H9 (cell line): ENCODE measurements around the gene ECD. TPM values are rescaled to one million over a fixed set of nuclear protein-coding genes. Genes with fewer than 3 reads are reported as not detected.

Experiments
- DNase-seq: peaks from one replicate; pipeline ENCODE4 v3.0.0-alpha.2; 2017
- H2AFZ ChIP-seq: one replicate; pipeline ENCODE4 v1.6.1; 2013; ENCODE audit warnings: mild to moderate bottlenecking, low read length, control low read depth, moderate library complexity
- H2AK5ac ChIP-seq: 2 replicates; pipeline ENCODE4 v1.6.1; 2013; ENCODE audit warnings: low read length, control low read depth, mixed read lengths; ENCODE audit not compliant: insufficient read length
- H2BK120ac ChIP-seq: one replicate; pipeline ENCODE4 v1.6.1; 2013; ENCODE audit warnings: low read depth, mild to moderate bottlenecking, low read length, control low read depth, inconsistent platforms; ENCODE audit not compliant: poor library complexity, severe bottlenecking
- H2BK12ac ChIP-seq: 2 replicates; pipeline ENCODE4 v1.6.1; 2013; ENCODE audit warnings: low read length, control low read depth, mixed read lengths, low read depth; ENCODE audit not compliant: insufficient read length
- H2BK15ac ChIP-seq: 2 replicates; pipeline ENCODE4 v1.6.1; 2013; ENCODE audit warnings: low read depth, low read length, control low read depth
- H2BK20ac ChIP-seq: one replicate; pipeline ENCODE4 v1.6.1; 2013; ENCODE audit warnings: low read depth, mild to moderate bottlenecking, low read length, control low read depth, inconsistent platforms; ENCODE audit not compliant: poor library complexity, severe bottlenecking
- H2BK5ac ChIP-seq: 2 replicates; pipeline ENCODE4 v1.6.1; 2013; ENCODE audit warnings: low read length, control low read depth, mixed read lengths; ENCODE audit not compliant: insufficient read length
- H3K14ac ChIP-seq: 2 replicates; pipeline ENCODE4 v1.6.1; 2013; ENCODE audit warnings: low read length, control low read depth; ENCODE audit not compliant: insufficient read depth
- H3K18ac ChIP-seq: 2 replicates; pipeline ENCODE4 v1.6.1; 2013; ENCODE audit warnings: low read depth, mild to moderate bottlenecking, mixed read lengths, low read length, control low read depth; ENCODE audit not compliant: insufficient read length
- H3K23ac ChIP-seq: 2 replicates; pipeline ENCODE4 v1.6.1; 2013; ENCODE audit warnings: low read length, control low read depth, mixed read lengths, low read depth; ENCODE audit not compliant: insufficient read length
- H3K23me2 ChIP-seq: 2 replicates; pipeline ENCODE4 v1.6.1; 2013; ENCODE audit warnings: low read depth, mild to moderate bottlenecking, mixed read lengths, low read length, control low read depth; ENCODE audit not compliant: insufficient read length, poor library complexity, severe bottlenecking
- H3K27ac ChIP-seq: 2 replicates; pipeline ENCODE4 v1.5.1; 2013; ENCODE audit warnings: low read length, control low read depth, mixed read lengths, low read depth; ENCODE audit not compliant: insufficient read length
- H3K27me3 ChIP-seq: 2 replicates; pipeline ENCODE4 v1.6.1; 2013; ENCODE audit warnings: low read length, control low read depth, inconsistent platforms; ENCODE audit not compliant: insufficient read depth
- H3K4ac ChIP-seq: 2 replicates; pipeline ENCODE4 v1.6.1; 2013; ENCODE audit warnings: low read depth, mild to moderate bottlenecking, control low read depth, inconsistent platforms, low read length, moderate library complexity
- H3K4me1 ChIP-seq: 2 replicates; pipeline ENCODE4 v1.6.1; 2013; ENCODE audit warnings: low read length, control low read depth, inconsistent platforms; ENCODE audit not compliant: insufficient read depth
- H3K4me2 ChIP-seq: 2 replicates; pipeline ENCODE4 v1.6.1; 2013; ENCODE audit warnings: low read length, control low read depth, mixed read lengths; ENCODE audit not compliant: insufficient read length, insufficient read depth
- H3K56ac ChIP-seq: 2 replicates; pipeline ENCODE4 v1.6.1; 2013; ENCODE audit warnings: low read depth, mild to moderate bottlenecking, mixed read lengths, low read length, control low read depth; ENCODE audit not compliant: insufficient read length
- H3K79me1 ChIP-seq: 2 replicates; pipeline ENCODE4 v1.6.1; 2013; ENCODE audit warnings: low read depth, mild to moderate bottlenecking, moderate library complexity, low read length, control low read depth, inconsistent platforms; ENCODE audit not compliant: insufficient read depth, poor library complexity, severe bottlenecking
- H3K79me2 ChIP-seq: 2 replicates; pipeline ENCODE4 v1.6.1; 2013; ENCODE audit warnings: low read length, control low read depth, inconsistent platforms; ENCODE audit not compliant: insufficient read depth
- H3K9ac ChIP-seq: 2 replicates; pipeline ENCODE4 v1.6.1; 2013; ENCODE audit warnings: low read length, control low read depth, mixed read lengths; ENCODE audit not compliant: insufficient read length; ENCODE audit errors: extremely low read depth
- H3K9me3 ChIP-seq: one replicate; pipeline ENCODE4 v1.6.1; 2013; ENCODE audit warnings: low read depth, low read length, inconsistent platforms; ENCODE audit not compliant: control insufficient read depth
- H3T11ph ChIP-seq: one replicate; pipeline ENCODE4 v1.6.1; 2013; ENCODE audit warnings: mild to moderate bottlenecking, low read length, control low read depth, inconsistent platforms
- H4K20me1 ChIP-seq: one replicate; pipeline ENCODE4 v1.6.1; 2013; ENCODE audit not compliant: control insufficient read depth, insufficient read length, insufficient read depth
- H4K5ac ChIP-seq: 2 replicates; pipeline ENCODE4 v1.6.1; 2013; ENCODE audit warnings: low read depth, mild to moderate bottlenecking, mixed read lengths, low read length, control low read depth; ENCODE audit not compliant: insufficient read length
- H4K8ac ChIP-seq: replicated peaks from 2 replicates; pipeline ENCODE4 v1.6.1; 2013; ENCODE audit warnings: low read length, control low read depth, mixed read lengths, low read depth; ENCODE audit not compliant: insufficient read length
- H4K91ac ChIP-seq: 2 replicates; pipeline ENCODE4 v1.6.1; 2013; ENCODE audit warnings: low read depth, mild to moderate bottlenecking, moderate library complexity, mixed read lengths, low read length, control low read depth; ENCODE audit not compliant: insufficient read length
- H3K27ac Mint-ChIP-seq, 3 experiments: 2 replicates in 2 of 3; 3 replicates in 1 of 3; pipeline ENCODE4 v1.8.0; 2020 to 2021; ENCODE audit warnings: mixed read lengths in 3 of 3, mild to moderate bottlenecking in 1 of 3, moderate library complexity in 1 of 3
- H3K27me3 Mint-ChIP-seq: 2 replicates; pipeline ENCODE4 v1.8.0; 2021; ENCODE audit warnings: low read depth, mild to moderate bottlenecking, moderate library complexity, mixed read lengths
- H3K36me3 Mint-ChIP-seq, 3 experiments: 2 replicates in 2 of 3; 3 replicates in 1 of 3; pipeline ENCODE4 v1.8.0; 2020 to 2021; ENCODE audit warnings: low read depth in 3 of 3, mixed read lengths in 3 of 3; ENCODE audit not compliant: insufficient read depth in 1 of 3
- H3K4me1 Mint-ChIP-seq, 2 experiments: 2 replicates each; pipeline ENCODE4 v1.8.0; 2020; ENCODE audit warnings: mixed read lengths in 2 of 2
- H3K4me3 Mint-ChIP-seq, 2 experiments: 2 replicates in 1 of 2; 3 replicates in 1 of 2; pipeline ENCODE4 v1.8.0; 2020 to 2021; ENCODE audit warnings: mild to moderate bottlenecking in 2 of 2, mixed read lengths in 2 of 2, moderate library complexity in 1 of 2
- H3K9me3 Mint-ChIP-seq, 2 experiments: 2 replicates in 1 of 2; 3 replicates in 1 of 2; pipeline ENCODE4 v1.8.0; 2020; ENCODE audit warnings: mild to moderate bottlenecking in 2 of 2, mixed read lengths in 2 of 2, moderate library complexity in 1 of 2
- CTCF ChIP-seq: fragments of 200-600 bp; sonication (generic); conservative IDR thresholded peaks from 3 replicates; pipeline ENCODE4 v1.8.0; 2021; ENCODE audit warnings: antibody characterized with exemption, mild to moderate bottlenecking
- WGBS: extraction: QIAGEN DNeasy Blood & Tissue Kit; methylation state at CpG from one replicate; pipeline ENCODE4 v1.1.7; 2013; ENCODE audit warnings: missing lambda C conversion rate, low lambda C conversion rate, mixed read lengths; ENCODE audit not compliant: insufficient read length; ENCODE audit errors: extremely low coverage; 5-methylcytosine and 5-hydroxymethylcytosine counted together
- total RNA-seq: library from RNA; stranded (reverse); gene quantifications from 2 replicates; pipeline ENCODE4 v1.2.1, GENCODE V29; 2021

ECD gene
- total RNA-seq, 1 experiment from 2014 or later: 41.6 TPM

DNA sequence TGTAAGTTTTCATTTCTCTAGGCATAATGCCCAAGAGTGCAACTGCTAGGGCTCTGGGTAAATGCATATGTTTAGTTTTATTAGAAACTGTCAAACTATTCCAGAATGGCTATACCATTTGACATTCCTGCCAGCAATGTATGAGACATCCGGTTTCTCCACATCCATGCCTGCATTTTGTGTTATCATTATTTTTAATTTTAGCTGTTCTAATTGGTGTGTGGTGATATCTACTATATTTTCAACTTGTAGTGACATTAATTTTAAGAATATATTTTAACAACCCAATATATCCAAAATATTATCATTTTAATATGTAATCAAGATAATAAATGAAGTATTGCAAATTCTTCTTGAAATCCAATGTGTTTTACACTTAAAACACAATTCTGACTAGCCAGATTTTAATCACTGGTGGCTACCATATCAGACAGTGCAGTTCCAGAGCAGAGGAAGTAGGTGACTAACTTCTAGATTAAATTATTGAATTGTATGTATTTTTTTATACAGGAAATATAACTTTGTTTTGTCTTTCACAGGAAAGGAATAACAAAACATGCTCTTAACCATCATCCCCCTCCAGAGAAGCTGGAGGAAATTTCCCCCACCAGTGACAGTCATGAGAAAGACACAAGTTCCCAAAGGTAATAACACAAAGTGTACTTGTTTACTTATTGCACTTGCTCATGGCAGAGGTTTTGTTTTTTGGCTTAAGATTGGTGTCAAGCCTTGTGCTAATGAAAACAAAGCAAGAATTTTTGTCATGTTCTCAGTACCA lies 6.5 kb upstream of the ECD start:
- Histone ChIP-seq H3K4me2 (no peak overlapping the region), H3K23me2 (no peaks in the 10 kb centered on the region), H2BK20ac (no peak overlapping the region), H3K4me1 (no peaks in the 10 kb centered on the region), H2BK12ac (no peak overlapping the region), H4K20me1 (no peaks in the 10 kb centered on the region), H3K79me2 (no peaks in the 10 kb centered on the region), H3K9ac (no peak overlapping the region), H4K8ac (no peak overlapping the region), H3T11ph (no peak overlapping the region), H3K4ac (no peak overlapping the region), H3K79me1 (no peaks in the 10 kb centered on the region), H2AFZ (no peak overlapping the region), H4K5ac (no peak overlapping the region), H2BK5ac (no peak overlapping the region), H2AK5ac (no peak overlapping the region), H3K14ac (no peak overlapping the region), H3K9me3 (no peaks in the 10 kb centered on the region), H2BK15ac (no peak overlapping the region), H3K27ac (no peak overlapping the region), H3K23ac (no peak overlapping the region), H3K18ac (no peak overlapping the region), H4K91ac (no peak overlapping the region), H2BK120ac (no peak overlapping the region), H3K27me3 (no peaks in the 10 kb centered on the region), H3K56ac (no peak overlapping the region)
- DNase-seq: no peak
- Mint-ChIP-seq H3K4me1 (no peaks in the 10 kb centered on the region), H3K36me3 (peaks cover 0 to 18% (median 7%) of the 10 kb centered on the region in 3 experiments; a peak in 6 of 7 replicates), H3K9me3 (no peaks in the 10 kb centered on the region), H3K4me3 (no peak overlapping the region), H3K27me3 (no peaks in the 10 kb centered on the region), H3K27ac (no peak overlapping the region)
- whole genome bisulfite sequencing: no CpG with 5 or more reads among the region's 1 CpG
- TF ChIP-seq CTCF: no peak
